ENCODE data around the gene MED9. TPM values are rescaled to one million over a fixed set of nuclear protein-coding genes. Genes with fewer than 3 reads are reported as not detected.

Gene MED9
- total and polyA plus RNA-seq, 2 of the 4 experiments (the other 2 are of a cell fraction): 6.1 to 10.1 TPM

- Histone ChIP-seq H3K9ac (ENCODE audit: low read depth, low read length) (no peak overlapping the region), H3K4ac (ENCODE audit: low read depth, low read length) (no peak overlapping the region)
- WGBS, 2 experiments (ENCODE audit: extremely low coverage in 2 of 2, insufficient read length in 1 of 2): 61% methylated on average over 5 of the region's 17 CpGs; no CpG with 5 or more reads in 1 of the 2 experiments
Observed at GRCh38 chr17:17506893-17507464, 30.2 kb downstream of the MED9 start.

More at GRCh38 chr17:17506893-17507464, 30.2 kb downstream of the MED9 start:
- H2BK120ac ChIP-seq (ENCODE audit: low read depth, low read length): no peak overlapping the region
- H2AK9ac ChIP-seq (replicated peaks; ENCODE audit: low read depth, low read length, poor library complexity): no peak overlapping the region
- H2BK20ac ChIP-seq (ENCODE audit: low read depth, low read length): no peak overlapping the region
- H3K14ac ChIP-seq (replicated peaks; ENCODE audit: low read depth, low read length): no peak overlapping the region
- no peak overlapping the region for H3K27ac ChIP-seq (ENCODE audit: insufficient read depth, low read length)
- no peak overlapping the region for H2AK5ac ChIP-seq (ENCODE audit: low read depth, low read length)
- H3K36me3 ChIP-seq (ENCODE audit: control insufficient read depth, insufficient read depth, low read length): no peaks in the 10 kb centered on the region
- no peak overlapping the region for H3K4me2 ChIP-seq (ENCODE audit: low read depth, low read length)
- POLR2A ChIA-PET (ENCODE audit: unreplicated experiment): no interaction called here
- no peak overlapping the region for H4K8ac ChIP-seq (ENCODE audit: low read depth in 2 of 2, low read length in 2 of 2)
- H4K20me1 ChIP-seq (ENCODE audit: insufficient read depth, low read length): peaks cover 7% of the 10 kb centered on the region
- H3K27me3 ChIP-seq (ENCODE audit: control insufficient read depth, insufficient read depth, low read length): 0 out of 2 replicates have a peak, but pooled peaks cover 1% of the 10 kb centered on the region
- no peak overlapping the region for H3K18ac ChIP-seq (ENCODE audit: low read depth, low read length)
- no TSS peak for BruUV-seq (replicated peaks)
- H3K79me1 ChIP-seq (ENCODE audit: low read depth in 1 of 2, low read length in 2 of 2): no peaks in the 10 kb centered on the region
- DNase-seq: no peak
- no peak overlapping the region for H4K91ac ChIP-seq (ENCODE audit: insufficient read depth, low read depth, low read length)
- in situ Hi-C loops (cut with MboI; ENCODE audit: low sequenced_read_pairs) (no loop called here), intact Hi-C loops (cut with micrococcal nuclease) (no loop called here), dilution Hi-C loops (cut with HindIII; ENCODE audit: low sequenced_read_pairs, unreplicated experiment) (no loop called here)
- H2BK5ac ChIP-seq (ENCODE audit: low read depth, low read length, poor library complexity, severe bottlenecking): no peak overlapping the region
- no peak overlapping the region for H3K4me3 ChIP-seq (ENCODE audit: insufficient read depth, low read depth, low read length)
- H2AFZ ChIP-seq (replicated peaks; ENCODE audit: low read length, poor library complexity): no peak overlapping the region
- H3K56ac ChIP-seq (ENCODE audit: extremely low read depth, insufficient read depth, low read length): no peak overlapping the region
- no peak overlapping the region for H3K23ac ChIP-seq (ENCODE audit: low read depth, low read length)
- H3K9me1 ChIP-seq (ENCODE audit: insufficient read depth, low read length): no peaks in the 10 kb centered on the region
- ATAC-seq (ENCODE audit: low read depth): no peak
- TF ChIP-seq MXI1 (IDR thresholded peaks at IDR 0.05; ENCODE audit: borderline replicate concordance, low read depth, low read length): no peak
- no peak for TF ChIP-seq FOS (IDR thresholded peaks at IDR 0.05; ENCODE audit: low read depth, low read length)
- TF ChIP-seq CEBPB (IDR thresholded peaks at IDR 0.05; ENCODE audit: low read depth, low read length): no peak
- no peak for TF ChIP-seq USF2 (IDR thresholded peaks at IDR 0.05; ENCODE audit: low read depth, low read length)
- TF ChIP-seq RCOR1 (IDR thresholded peaks at IDR 0.05; ENCODE audit: insufficient replicate concordance, low read length): no peak
- TF ChIP-seq CHD1 (IDR thresholded peaks at IDR 0.05; ENCODE audit: low read depth, low read length): no peak
- no peak for TF ChIP-seq POLR2A (IDR thresholded peaks at IDR 0.05; ENCODE audit: low read depth, low read length)
- no peak for TF ChIP-seq CTCF (conservative IDR thresholded peaks at IDR 0.05; ENCODE audit: low read depth, low read length)
- no peak for TF ChIP-seq RAD21 (IDR thresholded peaks at IDR 0.05; ENCODE audit: low read length)
- TF ChIP-seq MAFK (IDR thresholded peaks at IDR 0.05; ENCODE audit: low read depth, low read length): no peak
- TF ChIP-seq BHLHE40 (IDR thresholded peaks at IDR 0.05; ENCODE audit: low read depth, low read length): no peak
- CTCF ChIA-PET: no interaction called here
- H2BK15ac ChIP-seq (ENCODE audit: low read depth, low read length): no peak overlapping the region
- H4K5ac ChIP-seq (ENCODE audit: low read depth, low read length): no peak overlapping the region
- H3K9me3 ChIP-seq (ENCODE audit: control insufficient read depth, insufficient read depth, low read length): no peaks in the 10 kb centered on the region
- H3K4me1 ChIP-seq (ENCODE audit: control insufficient read depth, insufficient read depth, low read length): 0 out of 2 replicates have a peak, but pooled peaks cover 2% of the 10 kb centered on the region
